H54 (cell line): ENCODE data around the gene CYP1A1.

ENCODE experiments used
- DNase-seq: peaks from one replicate; pipeline ENCODE4 v3.0.0; 2011; ENCODE audit warnings: low spot score, mixed read lengths; ENCODE audit not compliant: insufficient read length
- FAIRE-seq: peaks from 3 replicates; lab custom pipeline; 2011; peaks lifted over from hg19 to GRCh38; lab: Jason Lieb, UNC
- POLR2A ChIP-seq: IDR thresholded peaks from 2 replicates; pipeline ENCODE4 v1.6.1; 2011; ENCODE audit warnings: low read depth, mild to moderate bottlenecking, low read length

CYP1A1 gene

DNA sequence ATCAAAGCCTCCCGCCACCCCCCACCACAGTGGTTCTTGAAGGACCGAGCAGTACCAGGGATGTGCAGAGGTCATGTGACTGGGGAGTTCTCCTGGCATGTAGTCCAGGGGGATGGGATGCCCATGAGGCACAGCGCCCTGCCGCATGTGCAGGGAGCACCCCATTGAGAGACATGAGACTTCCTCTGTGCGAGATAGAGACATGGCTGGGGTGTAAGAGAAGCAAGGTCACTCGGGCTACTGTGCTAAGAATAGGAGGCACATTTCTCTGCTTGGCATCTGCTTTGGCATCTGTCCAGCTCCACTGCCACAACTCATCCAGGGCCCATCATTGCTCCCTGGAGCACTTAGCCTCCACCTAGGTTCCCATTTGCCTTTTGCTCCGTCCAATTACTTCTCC lies 2.4 kb upstream of the CYP1A1 start:
- no peak for DNase-seq
- FAIRE-seq = no peak
- no peak for TF ChIP-seq POLR2A

DNA sequence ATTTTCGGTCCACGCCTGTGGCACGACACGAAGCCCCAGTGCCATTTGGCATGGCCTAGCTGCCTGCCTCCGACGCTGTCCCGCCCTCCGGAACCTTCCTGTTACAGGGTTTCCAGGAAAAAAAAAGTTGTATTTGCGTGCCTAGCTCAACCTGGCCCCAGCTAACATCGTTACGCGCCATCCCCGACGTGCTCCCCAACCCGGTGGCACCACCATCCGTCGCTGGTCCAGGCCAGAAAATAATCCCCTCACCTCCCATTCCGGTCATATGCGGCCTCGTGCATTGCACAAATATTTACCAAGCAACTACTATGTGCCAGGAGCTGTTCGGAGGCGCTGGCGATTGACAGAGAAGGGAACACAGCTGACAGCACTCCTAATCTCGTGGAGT lies 1.4 kb upstream of the CYP1A1 start:
- FAIRE-seq (no peak), DNase-seq (no peak)
- TF ChIP-seq POLR2A = no peak

DNA sequence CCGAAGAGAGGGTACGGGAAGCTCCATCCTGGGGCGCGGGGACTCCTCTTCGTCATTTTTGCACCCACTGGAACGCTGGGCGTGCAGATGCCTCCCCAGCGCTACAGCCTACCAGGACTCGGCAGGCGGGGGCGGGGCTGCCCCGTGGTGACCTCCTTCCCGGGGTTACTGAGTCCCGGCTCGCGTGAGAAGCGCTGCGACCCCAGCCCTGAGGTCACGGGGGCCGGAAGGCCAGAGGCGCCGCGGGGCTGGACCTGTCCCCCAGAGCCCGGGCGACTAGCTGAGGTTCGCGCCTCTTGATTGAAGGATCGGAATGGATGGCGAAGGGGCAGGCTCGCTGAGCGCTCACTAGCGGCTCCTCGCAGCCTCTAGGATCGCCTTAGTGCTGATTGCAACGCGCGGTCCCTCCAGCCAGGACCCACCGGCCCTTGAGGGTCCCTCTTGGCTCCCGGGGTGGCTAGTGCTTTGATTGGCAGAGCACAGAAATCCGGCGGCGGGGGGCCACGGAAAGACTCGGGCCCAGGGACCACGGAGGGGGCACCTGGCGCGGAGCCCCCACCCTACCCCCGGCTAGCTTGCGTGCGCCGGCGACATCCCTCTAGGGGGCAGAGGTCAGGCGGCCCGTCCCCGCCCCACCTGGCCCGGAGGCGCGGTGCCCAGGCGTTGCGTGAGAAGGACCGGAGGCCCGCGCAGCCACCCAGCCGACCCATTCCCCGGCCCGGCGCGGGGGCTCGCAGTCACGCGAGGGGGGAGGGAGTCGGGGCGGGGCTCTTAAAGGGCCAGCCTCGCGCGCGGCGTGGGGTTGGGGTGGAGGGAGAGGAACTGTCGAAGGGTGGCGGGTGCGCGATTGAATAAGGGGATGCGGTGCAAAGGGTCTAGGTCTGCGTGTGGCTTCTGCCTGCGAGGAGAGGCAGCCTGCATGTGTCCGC lies 781 bp upstream of the CYP1A1 start:
- TF ChIP-seq POLR2A = no peak
- DNase-seq = no peak
- FAIRE-seq = no peak

DNA sequence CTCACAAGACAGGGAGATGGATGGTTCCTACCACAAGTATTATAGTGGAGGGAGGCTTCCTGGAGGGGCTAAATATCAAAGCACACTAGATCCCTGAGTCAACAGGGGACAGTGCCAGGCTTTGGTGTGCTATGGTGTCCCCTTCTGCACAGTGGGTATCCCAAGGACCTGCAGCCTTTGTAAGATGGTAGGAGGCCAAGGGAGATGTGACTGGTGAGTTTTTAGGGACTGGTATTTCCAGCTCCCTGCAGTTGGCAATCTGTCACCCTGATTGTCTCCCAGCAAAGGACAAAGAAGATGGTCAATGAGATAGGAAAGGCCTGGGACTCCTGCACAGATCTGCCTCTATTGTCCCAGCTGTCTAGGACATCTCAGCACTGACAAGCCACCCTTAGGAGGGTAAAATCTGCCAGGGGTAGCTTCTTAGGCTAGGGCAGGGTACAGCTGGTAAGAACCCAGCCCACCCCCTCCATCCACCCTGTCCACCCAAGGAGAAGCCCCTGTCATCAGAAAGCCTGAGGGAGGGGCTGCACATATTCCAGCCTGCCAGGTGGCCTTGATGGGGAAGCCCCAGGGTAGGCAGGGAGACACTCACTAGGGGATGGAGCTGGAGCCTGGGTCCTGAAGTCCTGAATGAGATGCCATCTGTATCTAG lies 631 bp downstream of the CYP1A1 start:
- DNase-seq (no peak), FAIRE-seq (no peak)
- TF ChIP-seq POLR2A = no peak

DNA sequence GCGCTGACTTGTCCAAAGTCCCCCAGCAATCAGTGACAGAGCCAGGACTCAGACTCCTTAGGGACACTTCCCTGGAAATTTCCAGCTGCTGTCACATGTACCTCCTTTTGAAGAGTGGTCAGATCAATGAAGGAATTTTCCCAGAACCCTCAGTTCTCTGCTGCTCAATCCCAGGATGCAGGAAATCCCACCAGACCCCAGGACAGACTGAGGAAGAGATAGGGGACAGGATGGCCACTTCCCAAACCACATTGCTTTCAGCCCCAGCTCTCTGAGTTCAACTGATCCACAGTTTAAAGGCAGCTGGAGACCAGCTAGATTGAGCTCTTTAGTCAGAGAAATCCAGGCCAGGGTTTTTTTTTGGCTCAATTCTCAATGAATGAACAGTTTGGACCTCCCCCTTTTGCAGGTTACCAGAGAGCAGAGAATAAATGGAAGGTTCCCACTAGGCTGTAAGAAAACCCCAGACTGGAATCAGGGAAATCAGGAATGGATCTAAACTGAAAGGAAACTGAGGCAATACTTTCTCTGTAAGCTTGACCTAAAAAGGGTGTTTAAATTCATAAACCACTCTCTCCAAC lies 1.5 kb downstream of the CYP1A1 start:
- peak; percentile 32 for DNase-seq
- no peak for FAIRE-seq
- no peak for TF ChIP-seq POLR2A

DNA sequence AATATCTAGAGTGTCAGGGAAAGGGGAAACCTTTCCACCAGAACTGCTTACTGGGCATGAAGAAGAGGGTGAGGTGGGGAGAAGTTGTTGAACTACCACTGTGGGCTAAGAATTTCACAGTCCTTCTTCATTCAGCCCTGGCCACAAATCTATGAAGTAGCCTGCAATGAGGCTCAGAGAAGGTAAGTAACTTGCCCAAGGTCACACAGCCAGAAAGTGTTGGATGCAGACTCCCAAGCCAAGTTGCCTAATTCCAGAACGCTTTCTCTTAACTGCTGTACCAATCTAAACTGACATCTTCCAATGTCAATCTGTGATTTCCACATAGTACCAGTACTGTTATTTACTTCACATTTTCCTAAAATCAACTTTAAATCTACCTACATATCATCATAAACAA lies 2.1 kb downstream of the CYP1A1 start:
- FAIRE-seq (no peak), DNase-seq (no peak)
- no peak for TF ChIP-seq POLR2A

DNA sequence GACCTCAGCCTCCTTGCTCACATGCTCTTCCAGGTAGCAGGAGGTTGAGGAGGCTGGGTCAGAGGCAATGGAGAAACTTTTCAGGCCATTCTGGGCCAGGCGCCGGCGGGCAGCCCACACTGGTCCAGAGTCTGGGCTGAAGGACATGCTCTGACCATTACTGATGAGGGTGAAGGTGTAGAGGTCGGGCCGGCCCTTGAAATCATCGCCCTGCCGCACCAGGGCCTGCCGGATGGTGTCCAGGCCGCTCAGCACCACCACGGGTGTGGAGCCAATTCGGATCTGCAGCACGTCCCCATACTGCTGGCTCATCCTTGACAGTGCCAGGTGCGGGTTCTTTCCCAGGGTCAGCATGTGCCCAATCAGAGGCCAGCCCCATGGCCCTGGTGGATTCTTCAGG lies 2.7 kb downstream of the CYP1A1 start:
- DNase-seq (no peak), FAIRE-seq (no peak)
- no peak for TF ChIP-seq POLR2A

DNA sequence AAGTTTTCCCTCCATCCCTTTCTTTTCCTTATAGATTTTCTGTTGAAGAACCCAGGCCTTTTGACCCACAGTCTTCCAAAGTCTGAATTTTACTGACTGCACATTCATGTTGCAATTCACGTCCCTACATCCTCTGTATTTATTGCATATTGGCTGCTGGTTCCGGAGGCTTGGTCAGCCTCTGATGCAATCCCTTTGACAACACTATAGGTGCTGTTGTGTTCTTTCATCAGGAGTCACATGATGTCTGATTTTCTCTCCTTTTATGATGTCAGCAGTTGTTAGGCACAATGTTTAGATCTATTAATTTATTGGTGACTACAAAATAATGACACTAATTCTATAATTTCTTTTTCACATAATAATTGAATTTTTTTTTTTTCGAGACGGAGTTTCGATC lies 8.7 kb downstream of the CYP1A1 start:
- FAIRE-seq (no peak), DNase-seq (no peak)
- no peak for TF ChIP-seq POLR2A

DNA sequence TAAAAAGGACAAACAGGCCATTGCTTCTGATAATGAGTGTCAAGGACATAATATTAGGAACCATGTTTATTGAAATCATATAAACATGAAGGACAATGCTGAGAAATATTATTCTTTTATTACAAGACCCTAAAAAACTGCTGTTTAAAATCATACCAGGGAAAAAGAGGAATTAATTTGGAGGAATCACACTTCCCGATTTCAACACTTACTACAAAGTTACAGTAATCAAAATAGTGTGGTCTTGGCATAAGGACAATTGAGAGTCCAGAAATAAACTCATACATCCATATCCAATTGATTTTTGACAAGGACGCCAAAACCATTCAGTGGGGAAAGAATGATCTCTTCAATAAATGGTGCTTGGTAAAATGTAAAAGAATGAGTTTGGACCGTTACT lies 13.0 kb downstream of the CYP1A1 start:
- TF ChIP-seq POLR2A = no peak
- FAIRE-seq (no peak), DNase-seq (no peak)

DNA sequence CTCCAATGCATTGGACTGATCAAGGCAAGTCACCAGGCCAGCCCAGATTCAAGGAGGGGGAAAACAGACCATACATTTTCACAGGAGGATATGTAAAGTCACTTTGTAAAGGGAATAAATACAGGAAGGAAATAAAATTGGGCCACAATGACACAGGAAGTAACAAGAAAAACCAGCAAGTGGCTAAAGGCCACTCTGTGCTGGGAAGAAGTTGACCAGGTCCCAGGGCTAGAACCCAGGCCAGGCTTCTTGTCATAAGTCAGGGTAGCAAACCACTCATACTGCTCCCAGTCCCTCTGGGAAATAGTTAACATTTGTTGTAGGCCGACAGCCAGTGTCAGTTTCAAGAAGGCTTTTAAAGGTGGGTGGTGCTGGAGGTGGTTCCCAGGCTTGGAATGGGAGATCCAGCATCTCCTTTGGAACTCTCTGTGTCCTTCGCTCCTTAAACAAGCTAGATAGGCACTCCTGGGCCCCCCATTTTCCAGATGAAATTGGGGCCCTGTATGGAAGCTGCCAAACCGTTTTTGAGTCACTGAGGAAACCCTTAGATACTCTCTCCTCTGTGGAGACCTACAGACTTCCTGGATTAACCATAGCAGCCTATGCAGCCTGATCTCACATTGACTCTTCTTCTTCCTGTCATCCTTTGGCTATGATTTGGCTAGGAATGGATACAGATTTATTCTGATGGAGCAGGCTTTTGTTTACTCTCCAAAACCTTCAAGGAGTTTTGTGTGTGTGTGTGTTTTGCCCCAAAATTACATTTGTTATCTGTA lies 14.8 kb downstream of the CYP1A1 start:
- TF ChIP-seq POLR2A = no peak
- FAIRE-seq = no peak
- no peak for DNase-seq

DNA sequence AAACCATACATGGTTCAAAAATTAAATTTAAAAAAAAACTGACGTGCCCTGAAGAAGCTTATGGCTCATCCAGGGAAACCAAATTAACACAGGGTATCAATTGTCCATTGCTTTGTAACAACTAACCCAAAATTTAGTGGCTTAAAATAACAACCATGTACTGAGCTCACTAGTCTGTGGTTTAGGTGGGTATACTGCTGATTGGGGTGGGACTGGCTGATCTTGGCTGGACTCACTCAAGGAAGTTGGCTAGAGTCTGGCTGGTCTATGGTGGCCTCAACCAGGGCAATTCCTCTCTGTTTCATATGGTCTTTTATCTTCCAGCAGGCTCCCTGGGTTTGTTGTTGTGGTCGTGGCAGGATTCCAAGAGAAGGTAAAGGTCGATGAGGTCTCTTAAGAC lies 15.4 kb downstream of the CYP1A1 start:
- no peak for TF ChIP-seq POLR2A
- DNase-seq (no peak), FAIRE-seq (no peak)

DNA sequence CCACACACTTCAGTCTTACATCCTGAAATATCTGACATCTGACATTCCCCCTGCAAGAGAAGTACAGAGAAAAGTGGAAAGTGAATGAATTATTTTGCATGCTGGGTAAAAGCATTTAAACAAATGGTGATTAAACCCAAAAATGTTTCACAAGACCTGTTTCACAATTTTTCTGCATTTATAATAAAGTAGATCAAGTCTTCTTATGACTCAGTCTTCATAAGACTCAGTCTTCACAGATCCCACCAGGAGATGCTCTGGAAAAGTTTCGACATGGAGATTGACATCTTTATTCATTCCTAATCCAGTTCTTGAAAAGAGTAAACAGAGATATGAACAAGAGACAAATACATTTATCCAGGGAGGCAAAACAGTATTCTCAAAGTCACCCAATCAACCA lies 16.3 kb downstream of the CYP1A1 start:
- TF ChIP-seq POLR2A = no peak
- FAIRE-seq = no peak
- DNase-seq = no peak

DNA sequence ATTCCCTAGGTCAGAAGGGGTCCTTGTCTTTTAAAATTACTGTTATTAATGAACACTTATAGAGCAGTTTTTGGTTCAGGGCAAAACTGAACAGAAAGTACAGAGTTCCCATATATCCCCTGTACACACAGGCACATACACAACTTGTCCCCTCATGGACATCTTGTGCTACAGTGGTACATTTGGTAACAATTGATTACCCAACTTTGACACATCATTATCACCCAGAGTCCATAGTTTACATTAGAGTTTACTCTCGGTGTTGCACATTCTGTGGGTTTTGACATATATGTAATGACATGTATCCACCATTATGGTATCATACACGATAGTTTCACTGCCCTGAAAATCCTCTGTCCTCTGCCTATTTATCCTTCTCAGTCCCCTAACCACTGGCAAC lies 28.5 kb downstream of the CYP1A1 start:
- FAIRE-seq (no peak), DNase-seq (no peak)
- TF ChIP-seq POLR2A = no peak

DNA sequence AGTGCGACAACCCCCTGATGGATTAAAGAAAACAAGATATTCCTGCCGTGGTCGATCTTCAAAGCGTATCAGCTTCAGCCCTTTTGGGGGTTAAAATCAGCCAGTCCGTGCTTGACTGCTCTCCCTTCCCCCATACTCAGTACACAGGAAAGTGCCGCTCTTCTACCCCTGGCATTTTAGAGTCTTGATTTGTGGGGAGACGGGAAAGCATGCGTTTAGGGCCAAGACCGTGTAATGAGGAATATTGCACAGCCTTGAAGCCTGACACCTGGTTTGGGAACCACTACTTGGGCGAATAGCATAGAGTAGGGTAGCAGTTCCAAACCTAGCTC lies 29.0 kb downstream of the CYP1A1 start:
- TF ChIP-seq POLR2A = no peak
- no peak for DNase-seq
- no peak for FAIRE-seq
